HK-2 (cell line): ENCODE data around the gene MCEMP1.

Experiments
- DNase-seq: peaks from one replicate; pipeline ENCODE4 v3.0.0-alpha.2; 2018; ENCODE audit not compliant: unreplicated experiment

Gene MCEMP1

GRCh38 chr19:7676854-7677253 is at the start of gene MCEMP1:
Gene MCEMP1, plus strand, starts transcription at chr19:7677090. Its CDS starts 31 bp downstream, at chr19:7677121.
- DNase-seq, result no peak

GRCh38 chr19:7627166-7627565 is 49.7 kb upstream of the MCEMP1 start:
- DNase-seq, result no peak

- no peak for DNase-seq
These were observed 48.1 kb upstream of the MCEMP1 start for GRCh38 chr19:7628589-7629311.

GRCh38 chr19:7629347-7630054 is 47.4 kb upstream of the MCEMP1 start, which contains the start of the genes PET100 and XAB2:
Gene PET100, plus strand, starts transcription at chr19:7629793. Its CDS starts 41 bp downstream, at chr19:7629834.
Gene XAB2, minus strand, starts transcription at chr19:7629545. Its CDS starts 18 bp downstream, at chr19:7629527.
- DNase-seq, result peak; percentile 97

GRCh38 chr19:7631577-7631976 is 45.3 kb upstream of the MCEMP1 start:
- no peak for DNase-seq

- no peak for DNase-seq
These were observed 44.3 kb upstream of the MCEMP1 start for GRCh38 chr19:7632340-7633203.

- no peak for DNase-seq
These were observed 43.2 kb upstream of the MCEMP1 start, which contains the start of gene PCP2 for GRCh38 chr19:7633698-7634097. Gene PCP2, minus strand, starts transcription at chr19:7633719. Its CDS starts 262 bp downstream, at chr19:7633457.

GRCh38 chr19:7635670-7636069 is 41.2 kb upstream of the MCEMP1 start:
- no peak for DNase-seq

GRCh38 chr19:7636317-7636690 is 40.6 kb upstream of the MCEMP1 start:
- no peak for DNase-seq

GRCh38 chr19:7636691-7637373 is 40.1 kb upstream of the MCEMP1 start, which contains the start of gene STXBP2:
Gene STXBP2, plus strand, starts transcription at chr19:7637110. Its CDS starts 40 bp downstream, at chr19:7637150.
- peak; percentile 89 for DNase-seq

GRCh38 chr19:7637374-7638256 is 39.3 kb upstream of the MCEMP1 start:
- DNase-seq, result peak; percentile 24

GRCh38 chr19:7638802-7639465 is 38.0 kb upstream of the MCEMP1 start:
- DNase-seq, result no peak

- DNase-seq, result no peak
These were observed 37.0 kb upstream of the MCEMP1 start for GRCh38 chr19:7639863-7640348.

- no peak for DNase-seq
These were observed 36.1 kb upstream of the MCEMP1 start for GRCh38 chr19:7640803-7641202.

GRCh38 chr19:7641290-7642276 is 35.3 kb upstream of the MCEMP1 start:
- DNase-seq, result no peak

GRCh38 chr19:7642295-7643030 is 34.4 kb upstream of the MCEMP1 start:
- no peak for DNase-seq

GRCh38 chr19:7643031-7643415 is 33.9 kb upstream of the MCEMP1 start:
- DNase-seq, result no peak
